Transverse colon (tissue), 4 donors: ENCODE data around the gene LPCAT4. TPM values are rescaled to one million over a fixed set of nuclear protein-coding genes. Genes with fewer than 3 reads are reported as not detected.
A peak's percentile ranks its signal among the peaks of the same experiment; 100 is the strongest.

Experiments used
- DNase-seq: peaks from one replicate; pipeline ENCODE4 v3.0.0-alpha.2; 2019
- H3K27ac ChIP-seq, 4 donors: fragments of 200-600 bp; sonication (generic); 2 replicates each; pipeline ENCODE4 v1.5.1; 2016 to 2018; ENCODE audit warnings: inconsistent platforms in 4 of 4
- H3K27me3 ChIP-seq: fragments of 200-600 bp; sonication (generic); 2 replicates; pipeline ENCODE4 v1.5.1; 2017; ENCODE audit warnings: inconsistent platforms
- H3K36me3 ChIP-seq, 4 donors: fragments of 200-600 bp; sonication (generic); 2 replicates each; pipeline ENCODE4 v1.5.1; 2017 to 2019; ENCODE audit warnings: inconsistent platforms in 4 of 4
- H3K4me1 ChIP-seq, 4 donors: fragments of 200-600 bp; sonication (generic); 2 replicates each; pipeline ENCODE4 v1.5.1; 2017 to 2020; ENCODE audit warnings: inconsistent platforms in 4 of 4
- H3K4me3 ChIP-seq, 4 donors: fragments of 200-600 bp; sonication (generic); 1 replicate in 1 of 4; 2 replicates in 3 of 4; pipeline versions ENCODE4 v1.5.1 to v1.6.1; 2017 to 2019; ENCODE audit warnings: inconsistent platforms in 4 of 4
- H3K9me3 ChIP-seq, 2 donors: fragments of 200-600 bp; sonication (generic); 2 replicates each; pipeline ENCODE4 v1.5.1; 2017 to 2019; ENCODE audit warnings: inconsistent platforms in 2 of 2
- EP300 ChIP-seq: sonication (generic); formaldehyde crosslinking; IDR thresholded peaks from one replicate; pipeline ENCODE4 v1.6.1; 2017; ENCODE audit warnings: antibody characterized with exemption, low read depth
- POLR2A ChIP-seq: fragments of 450-650 bp; IDR thresholded peaks from one replicate; pipeline ENCODE4 v1.6.1; 2016; ENCODE audit warnings: antibody characterized with exemption, mild to moderate bottlenecking, moderate library complexity
- POLR2AphosphoS5 ChIP-seq, 3 donors: sonication (generic); formaldehyde crosslinking; IDR thresholded peaks; one replicate each; pipeline ENCODE4 v1.6.1; 2016; ENCODE audit warnings: antibody characterized with exemption in 3 of 3
- WGBS, 2 donors: methylation state at CpG; one replicate each; pipeline ENCODE4 v1.1.5; 2018; ENCODE audit warnings: low coverage in 1 of 2; 5-methylcytosine and 5-hydroxymethylcytosine counted together
- in situ Hi-C, 4 donors: fragments of 200-750 bp; cut with MboI; loops; one replicate each; pipeline versions ENCODE4 v1.15.0 to v1.15.1; 2017; ENCODE audit warnings: low sequenced_read_pairs in 3 of 4, low pct_ligation_motif_present in 1 of 4, low pct_unique_long_range_greater_than_20kb in 1 of 4
- intact Hi-C: fragments of 100-400 bp; cut with DNase I; formaldehyde crosslinking; loops from one replicate; pipeline ENCODE4 v1.15.1; 2023; ENCODE audit warnings: low total_unique reads
- total RNA-seq, 4 donors: library from RNA; depleted of rRNA; stranded (reverse); fragments of >200 nt; gene quantifications; one replicate each; pipeline ENCODE4 v1.1.0, GENCODE V29; 2016
- TF ChIP-seq, protein P1 (sequence below), 5 experiments: fragments of 200-600 bp in 3 of 5; fragments of 450-650 bp in 2 of 5; sonication (generic) in 3 of 5; IDR thresholded peaks; 1 replicate in 2 of 5; 2 replicates in 3 of 5; pipeline ENCODE4 v1.5.1; 2016 to 2017; ENCODE audit warnings: antibody characterized with exemption in 5 of 5, inconsistent platforms in 3 of 5, mild to moderate bottlenecking in 2 of 5, moderate library complexity in 1 of 5

LPCAT4 gene
- total RNA-seq, 4 donors from 2014 or later, result 109 to 380 (median 143) TPM

DNA sequence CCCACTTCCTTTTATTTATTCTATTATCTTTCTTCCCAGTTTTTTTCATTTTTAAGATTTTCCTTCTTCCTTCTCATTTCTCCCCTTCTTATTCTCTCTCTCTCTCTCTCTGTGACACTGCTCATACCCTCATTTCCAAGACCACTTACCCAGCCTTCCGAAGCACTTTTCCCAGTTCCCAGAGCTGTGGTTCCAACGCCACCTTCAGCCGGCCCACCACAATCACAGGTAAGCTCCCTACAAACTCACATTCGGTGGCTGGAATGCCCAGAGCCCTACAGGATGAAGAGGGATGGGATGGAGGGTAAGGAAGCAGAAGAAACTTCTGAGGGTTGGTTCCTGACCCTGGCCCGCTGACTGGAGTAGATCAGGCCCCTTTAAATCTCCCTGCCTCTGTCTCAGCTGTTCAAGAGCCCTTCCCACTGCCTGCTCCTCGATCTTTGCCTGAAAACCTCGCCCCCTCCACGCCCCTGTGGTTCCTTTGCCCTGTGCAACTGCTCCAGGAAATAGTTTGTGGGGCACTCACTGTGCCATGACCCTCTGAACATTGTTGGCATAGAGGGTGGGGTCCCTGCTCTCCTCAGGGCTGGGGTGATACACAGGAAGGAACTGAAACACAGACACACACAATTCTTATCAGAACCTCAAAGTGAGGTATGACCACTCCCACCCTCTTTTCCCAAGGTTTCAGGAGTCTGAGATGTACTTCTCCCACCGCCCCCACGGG is 4.8 kb downstream of the LPCAT4 start:
- in situ Hi-C loops, result loop anchor here (10.0 to 25.0 kb wide), 4 partner anchors 117 to 275 kb away; partner anchors contain the start of genes EMC4 (in 1 of the 4), EMC7 (in 1 of the 4) and PGBD4 (in 1 of the 4)
- H3K36me3 ChIP-seq, result peaks cover 0 to 21% (median 7%) of the 10 kb centered on the region in 4 donors
- TF ChIP-seq EP300, result peak; percentile 82
- peak; percentile 11 to 91 (median 77) for TF ChIP-seq POLR2AphosphoS5 (IDR thresholded peaks at IDR 0.05)
- peak; percentile 78 for TF ChIP-seq POLR2A
- TF ChIP-seq, protein P1, sequence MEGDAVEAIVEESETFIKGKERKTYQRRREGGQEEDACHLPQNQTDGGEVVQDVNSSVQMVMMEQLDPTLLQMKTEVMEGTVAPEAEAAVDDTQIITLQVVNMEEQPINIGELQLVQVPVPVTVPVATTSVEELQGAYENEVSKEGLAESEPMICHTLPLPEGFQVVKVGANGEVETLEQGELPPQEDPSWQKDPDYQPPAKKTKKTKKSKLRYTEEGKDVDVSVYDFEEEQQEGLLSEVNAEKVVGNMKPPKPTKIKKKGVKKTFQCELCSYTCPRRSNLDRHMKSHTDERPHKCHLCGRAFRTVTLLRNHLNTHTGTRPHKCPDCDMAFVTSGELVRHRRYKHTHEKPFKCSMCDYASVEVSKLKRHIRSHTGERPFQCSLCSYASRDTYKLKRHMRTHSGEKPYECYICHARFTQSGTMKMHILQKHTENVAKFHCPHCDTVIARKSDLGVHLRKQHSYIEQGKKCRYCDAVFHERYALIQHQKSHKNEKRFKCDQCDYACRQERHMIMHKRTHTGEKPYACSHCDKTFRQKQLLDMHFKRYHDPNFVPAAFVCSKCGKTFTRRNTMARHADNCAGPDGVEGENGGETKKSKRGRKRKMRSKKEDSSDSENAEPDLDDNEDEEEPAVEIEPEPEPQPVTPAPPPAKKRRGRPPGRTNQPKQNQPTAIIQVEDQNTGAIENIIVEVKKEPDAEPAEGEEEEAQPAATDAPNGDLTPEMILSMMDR (IDR thresholded peaks at IDR 0.05), result no peak
- peak overlapping the region in 1 of 4 donors; percentile 21 for H3K4me3 ChIP-seq
- DNase-seq, result peak; percentile 87
- intact Hi-C loops, result loop anchor here (10.0 kb wide), 1 partner anchor 117 kb away; no protein-coding TSS in a partner anchor
- WGBS, 2 donors, result 46 to 64% methylated on average over 4 to 10 of the region's 10 CpGs
- peak overlapping the region; percentile 82 to 99 (median 90) for H3K27ac ChIP-seq
- peaks cover 5 to 69% (median 33%) of the 10 kb centered on the region in 4 donors for H3K4me1 ChIP-seq
- H3K27me3 ChIP-seq, result no peaks in the 10 kb centered on the region
- no peaks in the 10 kb centered on the region for H3K9me3 ChIP-seq

DNA sequence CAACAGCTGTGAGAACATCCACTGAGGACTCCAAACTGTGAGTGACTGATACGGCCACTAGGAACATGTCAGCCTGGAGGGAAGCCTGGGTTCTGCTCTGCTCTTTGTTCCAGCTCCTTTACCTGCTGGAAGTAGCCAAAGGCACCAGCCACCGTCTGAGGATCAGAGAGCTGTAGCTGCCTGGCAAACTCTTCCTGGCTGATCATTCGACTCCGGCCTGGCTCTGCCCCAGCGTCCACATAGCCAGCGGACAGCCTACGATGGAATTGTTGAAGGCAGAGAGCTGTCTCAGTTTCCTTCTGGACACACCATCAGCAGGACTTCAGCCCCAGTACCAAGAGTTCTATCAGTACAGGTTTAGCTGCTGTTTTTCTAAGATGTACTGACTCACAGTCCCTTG is 5.7 kb downstream of the LPCAT4 start:
- intact Hi-C loops (loop anchor here (10.0 kb wide), 1 partner anchor 116 kb away; no protein-coding TSS in a partner anchor), in situ Hi-C loops (loop anchor here (10.0 to 25.0 kb wide), 4 partner anchors 116 to 274 kb away; partner anchors contain the start of genes EMC4 (in 1 of the 4), EMC7 (in 1 of the 4) and PGBD4 (in 1 of the 4))
- peaks cover 0 to 30% (median 7%) of the 10 kb centered on the region in 4 donors for H3K36me3 ChIP-seq
- H3K4me3 ChIP-seq, result no peak overlapping the region
- TF ChIP-seq POLR2AphosphoS5 (IDR thresholded peaks at IDR 0.05) (no peak), EP300 (no peak), POLR2A (no peak)
- TF ChIP-seq, protein P1 (IDR thresholded peaks at IDR 0.05), result no peak
- H3K27me3 ChIP-seq, result no peaks in the 10 kb centered on the region
- no peaks in the 10 kb centered on the region for H3K9me3 ChIP-seq
- DNase-seq, result no peak
- 80 to 92% methylated on average over 1 to 7 of the region's 7 CpGs for WGBS, 2 donors
- H3K4me1 ChIP-seq, result peaks cover 5 to 69% (median 33%) of the 10 kb centered on the region in 4 donors
- peak overlapping the region; percentile 78 to 99 (median 90) for H3K27ac ChIP-seq

DNA sequence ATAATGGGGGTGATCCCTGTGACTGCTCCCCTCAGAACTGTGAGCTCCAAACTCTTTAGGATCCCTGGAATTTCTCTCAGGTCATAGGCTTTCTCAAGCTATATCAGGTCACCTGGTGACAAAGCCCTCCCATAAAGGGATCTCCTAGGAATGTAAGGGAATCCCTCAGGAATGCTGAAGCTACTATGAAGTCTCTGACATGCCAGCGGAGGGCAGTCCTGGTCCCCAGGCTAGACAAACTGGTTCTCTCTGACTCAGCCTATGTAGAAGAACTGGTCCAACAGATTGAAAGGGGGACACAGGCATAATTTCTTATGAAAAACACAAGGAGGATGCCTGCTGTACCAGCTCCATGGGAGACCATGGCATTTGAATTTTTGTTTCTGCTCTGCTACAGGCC is 6.7 kb downstream of the LPCAT4 start:
- TF ChIP-seq, protein P1 (IDR thresholded peaks at IDR 0.05), result no peak
- no peak for TF ChIP-seq EP300
- TF ChIP-seq POLR2AphosphoS5 (IDR thresholded peaks at IDR 0.05), result no peak
- TF ChIP-seq POLR2A, result no peak
- WGBS, 2 donors, result 75% methylated on average over 1 of the region's 1 CpG; no CpG with 5 or more reads in 1 of the 2 donors
- Histone ChIP-seq H3K4me1 (peaks cover 5 to 59% (median 26%) of the 10 kb centered on the region in 4 donors), H3K4me3 (no peak overlapping the region), H3K9me3 (no peaks in the 10 kb centered on the region), H3K36me3 (peaks cover 0 to 33% (median 7%) of the 10 kb centered on the region in 4 donors), H3K27ac (peak overlapping the region in 3 of 4 donors; percentile 36 to 98 (median 54)), H3K27me3 (no peaks in the 10 kb centered on the region)
- intact Hi-C loops (loop anchor here (10.0 kb wide), 1 partner anchor 115 kb away; no protein-coding TSS in a partner anchor), in situ Hi-C loops (loop anchor here (10.0 to 25.0 kb wide), 4 partner anchors 115 to 273 kb away; partner anchors contain the start of genes EMC4 (in 1 of the 4), EMC7 (in 1 of the 4) and PGBD4 (in 1 of the 4))
- DNase-seq, result no peak

DNA sequence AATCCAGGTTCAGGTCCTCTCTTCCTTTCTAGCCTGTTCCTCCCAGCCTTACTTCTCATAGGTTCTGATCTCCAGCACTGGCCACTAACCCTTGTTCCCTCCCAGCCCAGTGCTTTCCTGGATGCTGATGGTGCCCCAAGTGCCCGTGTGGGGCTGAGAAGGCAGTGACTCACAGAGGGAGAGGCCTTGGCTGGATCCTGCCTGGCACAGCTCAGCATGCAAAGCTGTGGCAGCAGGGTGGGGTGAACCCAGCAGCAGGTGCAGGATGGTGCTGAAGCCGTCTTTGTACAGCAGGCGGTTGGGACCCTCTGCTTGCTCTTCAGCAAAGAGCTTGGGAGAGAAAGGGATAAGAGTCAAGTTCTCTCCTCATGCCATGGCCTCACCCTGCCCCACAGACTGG is 7.6 kb downstream of the LPCAT4 start:
- H3K27ac ChIP-seq, result peak overlapping the region in 3 of 4 donors; percentile 54 to 98 (median 54)
- intact Hi-C loops (no loop called here), in situ Hi-C loops (loop anchor here in 3 of 4 donors (25.0 kb wide), 3 partner anchors 122 to 272 kb away; partner anchors contain the start of genes EMC4 (in 1 of the 3), EMC7 (in 1 of the 3) and PGBD4 (in 1 of the 3))
- TF ChIP-seq EP300 (no peak), POLR2AphosphoS5 (IDR thresholded peaks at IDR 0.05) (peak in 1 of 3 donors; percentile 12), POLR2A (no peak)
- TF ChIP-seq, protein P1 (IDR thresholded peaks at IDR 0.05), result no peak
- H3K4me1 ChIP-seq, result peaks cover 0 to 51% (median 20%) of the 10 kb centered on the region in 4 donors
- no peaks in the 10 kb centered on the region for H3K9me3 ChIP-seq
- peak; percentile 58 for DNase-seq
- H3K4me3 ChIP-seq, result no peak overlapping the region
- H3K27me3 ChIP-seq, result no peaks in the 10 kb centered on the region
- 71% methylated on average over 3 of the region's 3 CpGs; no CpG with 5 or more reads in 1 of the 2 donors for WGBS, 2 donors
- peaks cover 0 to 33% (median 7%) of the 10 kb centered on the region in 4 donors for H3K36me3 ChIP-seq
